GM10248 (cell line): ENCODE measurements around the gene ETAA1.
A peak's percentile ranks its signal among the peaks of the same experiment; 100 is the strongest.

Experiments used
- CTCF ChIA-PET: fragments of 300-600 bp; sonication (Branson Sonifier 250); formaldehyde crosslinking; extraction: SDS; loops from one replicate; lab custom pipeline; 2021; ENCODE audit warnings: antibody characterized with exemption; lab: Yijun Ruan, JAX
- POLR2A ChIA-PET: fragments of 350-650 bp; sonication (Branson Sonifier 250); formaldehyde crosslinking; extraction: SDS; loops from one replicate; lab custom pipeline; 2020; ENCODE audit warnings: antibody characterized with exemption; lab: Yijun Ruan, JAX
- DNase-seq: peaks from one replicate; pipeline ENCODE4 v3.0.0; 2012; ENCODE audit errors: extremely low spot score
- CTCF ChIP-seq: IDR thresholded peaks from 2 replicates; pipeline ENCODE4 v1.5.1; 2012; ENCODE audit warnings: mild to moderate bottlenecking, low read depth; ENCODE audit errors: extremely low read depth, missing control alignments, control extremely low read depth

Gene ETAA1

GRCh38 chr2:67397143-67397986 is at the start of gene ETAA1:
TSS of gene ETAA1 (plus strand) at chr2:67397333. CDS start at chr2:67397449, 116 bp downstream.
- POLR2A ChIA-PET, result interaction anchor here (0.6 kb wide), 1 partner anchor 19 kb away, joined by 4 read pairs; no protein-coding TSS in a partner anchor
- peak; percentile 97 for DNase-seq
- CTCF ChIA-PET, result no interaction called here
- TF ChIP-seq CTCF, result no peak

- DNase-seq, result no peak
- no peak for TF ChIP-seq CTCF
- POLR2A ChIA-PET, result no interaction called here
- CTCF ChIA-PET, result interaction anchor here (1.1 kb wide), 1 partner anchor 9 kb away, joined by 3 read pairs; no protein-coding TSS in a partner anchor
These were observed 30.2 kb upstream of the ETAA1 start for GRCh38 chr2:67366832-67367412.

- DNase-seq, result no peak
- POLR2A ChIA-PET, result no interaction called here
- TF ChIP-seq CTCF, result no peak
- CTCF ChIA-PET, result no interaction called here
These were observed 22.7 kb upstream of the ETAA1 start for GRCh38 chr2:67374481-67374880.

- CTCF ChIA-PET, result interaction anchor here (0.9 kb wide), 1 partner anchor 9 kb away, joined by 3 read pairs; no protein-coding TSS in a partner anchor
- no peak for TF ChIP-seq CTCF
- POLR2A ChIA-PET, result no interaction called here
- DNase-seq, result no peak
These were observed 22.2 kb upstream of the ETAA1 start for GRCh38 chr2:67374949-67375348.

GRCh38 chr2:67378555-67378954 is 18.6 kb upstream of the ETAA1 start:
- no peak for TF ChIP-seq CTCF
- DNase-seq, result no peak
- POLR2A ChIA-PET, result no interaction called here
- CTCF ChIA-PET, result no interaction called here

GRCh38 chr2:67379048-67379447 is 18.1 kb upstream of the ETAA1 start:
- CTCF ChIA-PET, result interaction anchor here (2.6 kb wide), 1 partner anchor 13 kb away, joined by 10 read pairs; no protein-coding TSS in a partner anchor

More at GRCh38 chr2:67379048-67379447, 18.1 kb upstream of the ETAA1 start:
- no peak for TF ChIP-seq CTCF
- no peak for DNase-seq
- POLR2A ChIA-PET, result no interaction called here
